Measurements from ENCODE around the gene PTPRCAP.

The PTPRCAP gene

GRCh38 chr11:67419325-67420049 is 18.0 kb downstream of the PTPRCAP start:
- no peak for TF ChIP-seq CTCF (IDR thresholded peaks at IDR 0.05; ENCODE audit: low read depth, low read length)
- no peak for TF ChIP-seq MYC (IDR thresholded peaks at IDR 0.05; ENCODE audit: low read depth, low read length)
- no peak for TF ChIP-seq MAX (IDR thresholded peaks at IDR 0.05; ENCODE audit: low read depth, low read length)
- no peak for TF ChIP-seq POLR2A (IDR thresholded peaks at IDR 0.05; ENCODE audit: extremely low read depth, insufficient read length)
- H3K4me3 ChIP-seq (ENCODE audit: low read depth, low read length) = no peak overlapping the region
- no peak for DNase-seq (ENCODE audit: low read depth)

GRCh38 chr11:67418476-67419281 is 18.8 kb downstream of the PTPRCAP start:
- TF ChIP-seq CTCF (IDR thresholded peaks at IDR 0.05; ENCODE audit: low read depth, low read length) = no peak
- DNase-seq (ENCODE audit: low read depth) = no peak
- no peak overlapping the region for H3K4me3 ChIP-seq (ENCODE audit: low read depth, low read length)

- no peak overlapping the region for H3K4me3 ChIP-seq (ENCODE audit: low read depth, low read length)
- no peak for TF ChIP-seq CTCF (IDR thresholded peaks at IDR 0.05; ENCODE audit: low read depth, low read length)
- no peak for DNase-seq (ENCODE audit: low read depth)
Measured at GRCh38 chr11:67417425-67417824, 20.1 kb downstream of the PTPRCAP start.

- peak; percentile 80; the same call in 1 of the 2 replicates for TF ChIP-seq MYC (IDR thresholded peaks at IDR 0.05; ENCODE audit: low read depth, low read length)
- TF ChIP-seq MAX (IDR thresholded peaks at IDR 0.05; ENCODE audit: low read depth, low read length) = peak; percentile 73; the same call in 1 of the 2 replicates
- TF ChIP-seq CTCF (IDR thresholded peaks at IDR 0.05; ENCODE audit: low read depth, low read length) = no peak
- TF ChIP-seq POLR2A (IDR thresholded peaks at IDR 0.05; ENCODE audit: extremely low read depth, insufficient read length) = peak; percentile 29
- H3K4me3 ChIP-seq (ENCODE audit: low read depth, low read length) = no peak overlapping the region
- DNase-seq (ENCODE audit: low read depth) = peak; percentile 93
Measured at GRCh38 chr11:67416416-67417335, 20.8 kb downstream of the PTPRCAP start.

GRCh38 chr11:67415501-67416304 is 21.8 kb downstream of the PTPRCAP start, which contains the start of gene CARNS1:
TSS of gene CARNS1 (plus strand) at chr11:67415678. CDS start at chr11:67416200, 522 bp downstream.
- DNase-seq (ENCODE audit: low read depth) = no peak
- no peak within 1 kb of the TSS for H3K4me3 ChIP-seq (ENCODE audit: low read depth, low read length)
- TF ChIP-seq MYC (IDR thresholded peaks at IDR 0.05; ENCODE audit: low read depth, low read length) (no peak), CTCF (IDR thresholded peaks at IDR 0.05; ENCODE audit: low read depth, low read length) (no peak), POLR2A (IDR thresholded peaks at IDR 0.05; ENCODE audit: extremely low read depth, insufficient read length) (no peak), MAX (IDR thresholded peaks at IDR 0.05; ENCODE audit: low read depth, low read length) (no peak)

Data from NB4 (cell line).